HG02943 (cell line): ENCODE measurements around the gene VPS37B.
"Not testable (repeated sequence)": the region's sequence is repeated elsewhere in the genome, so short reads cannot be mapped to it uniquely, and the experiment has no call there.

Experiments
- ATAC-seq: cut with Tn5 transposase; IDR thresholded peaks from one replicate; pipeline ENCODE4 v1.9.1; 2021; ENCODE audit warnings: mild to moderate bottlenecking, low read depth, moderate library complexity; ENCODE audit not compliant: unreplicated experiment

Gene VPS37B, protein sequence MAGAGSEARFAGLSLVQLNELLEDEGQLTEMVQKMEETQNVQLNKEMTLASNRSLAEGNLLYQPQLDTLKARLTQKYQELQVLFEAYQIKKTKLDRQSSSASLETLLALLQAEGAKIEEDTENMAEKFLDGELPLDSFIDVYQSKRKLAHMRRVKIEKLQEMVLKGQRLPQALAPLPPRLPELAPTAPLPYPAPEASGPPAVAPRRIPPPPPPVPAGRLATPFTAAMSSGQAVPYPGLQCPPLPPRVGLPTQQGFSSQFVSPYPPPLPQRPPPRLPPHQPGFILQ

DNA sequence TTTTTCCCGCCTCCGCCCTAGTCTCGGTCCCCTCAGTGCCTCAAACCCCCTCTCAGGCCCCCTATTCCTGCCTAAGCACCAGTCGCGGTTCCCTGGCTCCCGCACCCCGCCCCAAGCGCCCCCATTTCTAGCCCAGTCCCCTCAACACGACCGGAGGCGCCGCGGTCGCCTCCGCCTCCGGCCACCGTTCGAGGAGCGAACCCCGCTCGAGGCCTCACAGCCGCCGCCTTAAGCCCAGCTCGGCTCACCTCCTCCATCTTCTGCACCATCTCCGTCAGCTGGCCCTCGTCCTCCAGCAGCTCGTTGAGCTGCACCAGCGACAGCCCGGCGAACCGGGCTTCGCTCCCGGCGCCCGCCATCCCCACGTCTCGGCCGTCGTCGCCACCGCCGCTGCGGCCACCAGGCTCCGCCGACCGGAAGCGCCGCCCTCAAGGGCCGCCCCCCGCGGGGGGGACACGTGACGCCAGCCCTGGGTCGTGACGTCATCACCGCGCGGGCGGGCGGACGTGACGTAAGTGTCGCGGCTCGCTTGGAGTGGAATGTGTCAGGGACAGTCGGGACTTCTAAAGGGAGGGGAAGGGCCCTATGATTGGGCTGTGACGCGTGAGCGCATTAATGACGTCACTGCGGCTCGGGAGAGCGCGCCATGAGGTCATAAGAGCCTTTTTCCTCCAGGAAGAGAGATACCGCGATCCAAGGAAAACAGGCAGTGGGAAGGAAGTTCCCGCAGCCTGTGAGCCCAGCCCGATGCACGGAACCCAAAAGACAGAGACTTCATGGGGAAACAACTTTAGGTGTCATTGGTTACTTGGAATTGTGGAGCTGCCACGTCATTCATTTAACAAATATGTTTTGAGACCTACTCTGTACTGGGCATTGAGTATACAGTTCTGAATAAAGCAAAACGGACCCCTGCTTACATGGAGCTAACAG is at the start of gene VPS37B:
Gene VPS37B, minus strand, starts transcription at position 421 of the 933 bp plus-strand sequence. Its CDS starts 62 bp downstream, at position 359.
- no peak for ATAC-seq

DNA sequence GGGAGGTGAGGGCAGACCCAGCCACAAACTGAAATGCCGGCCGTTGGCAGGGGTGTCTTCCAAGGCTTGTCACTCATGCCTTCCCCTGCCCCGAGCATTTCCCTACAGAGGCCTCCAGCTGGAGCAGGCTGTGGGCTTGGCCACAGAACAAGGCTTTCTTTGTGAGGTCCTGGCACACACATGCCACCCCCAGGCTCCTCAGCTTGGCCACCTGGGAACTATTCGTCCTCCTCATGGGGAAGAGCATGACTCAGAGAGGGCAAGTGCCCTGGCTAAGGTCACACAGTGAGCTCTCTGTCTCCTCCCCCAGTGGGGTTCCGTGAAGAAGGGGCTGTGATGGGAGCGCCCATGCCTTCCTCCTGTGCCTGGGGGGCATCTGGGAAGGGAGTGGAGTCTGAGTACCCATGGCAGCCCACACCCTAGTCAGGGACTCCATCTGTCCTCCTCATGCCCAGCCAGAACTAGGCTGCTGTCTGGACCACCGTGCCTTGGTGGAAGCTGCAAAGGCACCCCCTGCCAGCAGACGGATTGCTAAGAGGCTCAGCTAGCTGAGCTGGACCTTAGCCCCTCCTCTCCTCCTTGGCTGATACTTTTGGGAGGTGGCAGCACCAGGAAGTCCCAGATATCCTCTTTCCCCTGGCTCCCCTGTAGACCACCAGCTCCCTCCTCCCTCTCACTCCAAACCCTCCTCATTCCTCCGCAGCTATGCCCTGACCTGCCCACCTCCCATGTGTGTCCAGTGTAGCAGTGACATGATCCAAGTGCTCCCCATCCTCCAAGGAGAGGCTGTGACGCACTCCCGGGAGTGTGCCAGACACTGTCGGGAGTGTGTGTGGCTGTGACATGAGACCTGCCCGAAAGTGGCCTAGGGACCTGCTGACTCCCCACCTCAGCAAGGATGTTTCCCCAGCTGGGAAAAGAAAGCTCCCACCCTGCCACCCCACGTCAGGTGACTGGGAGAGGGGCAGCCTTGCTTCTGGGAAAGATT is 49.0 kb upstream of the VPS37B start:
- ATAC-seq = no peak

DNA sequence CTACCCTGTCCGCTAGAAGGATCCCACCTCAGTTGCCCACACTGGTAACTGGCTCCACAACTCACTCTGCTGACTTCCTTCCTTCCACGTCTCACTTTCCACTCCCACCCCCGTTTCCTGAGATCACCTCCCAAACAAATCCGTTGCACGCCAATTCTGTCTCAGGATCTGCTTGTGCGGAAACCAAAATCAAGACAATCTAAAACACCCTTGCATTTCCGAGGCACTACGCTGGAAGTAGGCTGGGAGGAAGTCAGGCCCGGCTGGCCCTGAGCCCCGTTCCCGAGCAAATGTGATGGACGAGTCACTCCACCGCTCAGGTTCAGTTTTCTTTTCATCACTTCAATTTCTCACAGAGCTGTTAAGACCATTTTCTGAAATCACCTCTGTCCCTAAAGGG is 47.3 kb upstream of the VPS37B start:
- ATAC-seq = no peak

DNA sequence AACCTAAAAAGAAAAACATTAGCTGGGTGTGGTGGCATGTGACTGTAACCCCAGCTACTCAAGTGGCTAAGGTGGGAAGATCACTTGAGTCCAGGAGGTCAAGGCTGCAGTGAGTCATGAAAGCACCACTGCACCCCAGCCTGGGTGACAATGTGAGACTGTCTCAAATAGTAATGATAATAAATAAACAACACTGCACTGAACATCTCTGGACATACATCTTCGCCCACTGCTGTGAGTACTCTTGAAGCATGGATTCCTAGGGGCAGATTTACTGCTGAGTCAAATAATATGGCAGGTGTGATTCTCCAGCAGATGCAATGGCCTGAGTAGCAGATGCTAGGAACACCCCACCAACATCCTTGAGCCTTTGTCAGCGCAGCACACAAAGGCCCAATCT is 46.7 kb upstream of the VPS37B start:
- ATAC-seq = no peak

DNA sequence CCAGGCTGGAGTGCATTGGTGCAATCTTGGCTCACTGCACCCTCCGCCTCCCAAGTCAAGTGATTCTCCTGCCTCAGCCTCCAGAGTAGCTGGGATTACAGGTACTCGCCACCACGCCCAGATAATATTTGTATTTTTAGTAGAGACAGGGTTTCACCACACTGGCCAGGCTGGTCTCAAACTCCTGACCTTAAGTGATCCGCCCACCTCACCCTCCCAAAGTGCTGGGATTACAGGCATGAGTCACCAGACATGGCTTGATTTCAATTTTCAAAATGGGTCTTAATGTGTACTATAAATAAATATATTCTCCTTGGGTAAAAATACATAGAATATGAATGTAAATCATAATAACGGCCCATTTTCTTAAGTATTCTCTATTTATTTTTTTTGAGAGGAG is 45.4 kb upstream of the VPS37B start:
- ATAC-seq = not testable (repeated sequence)

DNA sequence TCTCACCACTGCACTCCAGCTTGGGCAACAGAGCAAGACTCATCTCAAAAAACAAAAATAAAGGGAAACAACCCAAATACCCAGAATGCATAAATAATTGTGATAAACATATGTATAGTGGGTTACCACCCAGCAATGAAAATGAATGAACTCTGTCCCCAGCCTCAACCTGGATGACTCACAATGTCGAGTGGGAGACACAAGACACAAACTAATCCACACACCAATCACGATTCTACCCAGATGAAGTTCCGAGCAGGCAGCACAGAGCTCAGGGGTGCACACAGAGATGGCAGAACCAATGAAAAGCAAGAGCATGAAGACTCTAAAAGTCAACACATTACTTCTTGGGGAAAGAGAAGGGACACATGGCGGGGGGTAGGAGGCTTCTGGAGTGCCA is 43.2 kb upstream of the VPS37B start:
- no peak for ATAC-seq

DNA sequence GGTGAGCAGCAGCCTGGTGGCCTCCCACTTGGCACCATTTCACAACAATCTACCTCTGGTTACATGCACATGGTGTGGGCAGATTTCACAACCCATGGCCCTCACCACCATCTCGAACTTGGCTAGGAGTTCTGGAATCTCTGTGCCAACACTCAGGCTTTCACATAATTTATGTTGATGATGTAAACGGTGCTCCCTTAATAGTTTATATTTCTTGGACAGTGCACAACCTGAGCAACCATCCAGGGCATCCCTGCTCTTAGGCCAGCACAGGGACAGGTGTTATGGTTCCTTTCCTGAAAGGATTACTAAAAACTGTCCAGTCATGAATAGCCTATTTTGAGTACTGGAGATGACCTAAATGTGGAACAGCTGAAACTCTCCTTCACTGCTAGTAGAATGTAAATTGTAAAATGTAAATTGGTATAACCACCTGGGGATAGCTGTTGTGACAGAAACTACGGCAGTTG is 41.7 kb upstream of the VPS37B start:
- ATAC-seq = no peak

DNA sequence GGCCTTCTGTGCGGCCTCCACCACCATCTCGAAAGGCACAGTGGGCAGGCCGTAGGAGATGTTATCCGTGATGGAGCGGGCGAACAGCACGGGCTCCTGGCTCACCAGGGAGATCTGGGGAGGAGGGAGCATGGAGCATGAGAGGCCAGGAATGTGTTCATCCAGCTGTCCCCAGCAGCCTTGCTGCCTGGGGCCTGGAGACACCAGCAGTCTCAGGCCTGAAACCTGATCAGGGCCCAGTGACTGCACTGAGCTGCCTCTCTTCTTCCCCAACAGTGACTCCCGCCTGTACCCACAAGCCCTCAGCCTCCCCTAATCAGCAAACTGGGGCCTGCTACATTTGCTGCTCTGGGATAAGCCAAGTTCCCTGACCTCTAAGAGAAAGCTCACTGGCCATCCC is 39.4 kb upstream of the VPS37B start:
- no peak for ATAC-seq

DNA sequence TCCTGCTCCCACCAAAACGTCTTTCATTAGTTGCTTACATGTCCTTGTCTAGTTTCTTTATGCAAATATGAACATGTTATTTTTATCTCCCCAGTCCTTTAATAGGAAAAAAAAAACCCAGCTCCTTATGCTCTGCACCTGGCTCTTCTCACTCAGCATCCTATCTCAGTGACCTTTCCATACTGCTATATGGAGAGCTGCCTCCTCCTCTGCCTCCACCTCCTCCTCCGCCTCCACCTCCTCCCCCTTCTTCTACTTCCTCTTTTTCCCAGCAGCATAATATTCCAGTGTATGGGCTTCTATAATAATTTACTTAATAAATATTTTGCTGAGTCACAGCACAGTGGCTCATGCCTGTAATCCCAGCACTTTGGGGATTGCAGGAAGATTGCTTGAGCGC is 38.8 kb upstream of the VPS37B start:
- no peak for ATAC-seq

DNA sequence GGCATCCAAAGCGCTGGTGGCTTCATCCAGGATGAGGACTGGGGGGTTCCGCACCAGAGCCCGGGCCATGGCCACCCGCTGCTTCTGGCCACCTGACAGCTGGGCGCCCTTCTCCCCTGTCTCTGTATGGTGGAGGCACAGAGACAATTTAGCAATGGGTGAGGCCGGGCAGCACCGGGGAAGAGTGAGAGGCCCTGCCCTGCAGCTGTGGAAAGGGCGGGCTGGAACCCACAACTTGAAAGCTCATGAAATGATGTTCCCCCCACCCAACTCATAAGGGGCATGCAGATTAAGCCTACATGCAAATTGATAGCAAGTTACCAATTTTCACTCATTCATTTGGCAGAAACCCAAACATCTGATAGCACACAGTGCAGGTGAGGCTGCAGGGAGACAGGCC is 36.3 kb upstream of the VPS37B start:
- no peak for ATAC-seq

DNA sequence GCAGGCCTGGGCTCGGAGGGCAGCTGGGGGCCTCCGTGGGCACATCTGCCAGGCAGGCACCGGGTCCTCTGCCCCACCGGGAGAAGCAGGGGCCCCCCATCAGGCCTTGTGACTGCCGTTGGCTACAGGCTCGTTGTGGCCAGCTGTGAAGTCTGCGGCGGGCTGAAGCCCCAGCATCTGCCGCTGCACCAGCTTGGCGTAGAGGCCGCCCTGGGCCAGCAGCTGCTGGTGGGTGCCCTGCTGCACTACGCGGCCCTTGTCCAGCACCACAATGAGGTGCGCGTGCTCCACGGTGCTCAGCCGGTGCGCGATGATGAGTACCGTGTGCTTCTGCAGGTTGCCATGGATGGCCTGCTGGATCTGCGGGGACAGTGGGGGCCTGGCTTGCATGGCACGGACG is 33.9 kb upstream of the VPS37B start:
- no peak for ATAC-seq

DNA sequence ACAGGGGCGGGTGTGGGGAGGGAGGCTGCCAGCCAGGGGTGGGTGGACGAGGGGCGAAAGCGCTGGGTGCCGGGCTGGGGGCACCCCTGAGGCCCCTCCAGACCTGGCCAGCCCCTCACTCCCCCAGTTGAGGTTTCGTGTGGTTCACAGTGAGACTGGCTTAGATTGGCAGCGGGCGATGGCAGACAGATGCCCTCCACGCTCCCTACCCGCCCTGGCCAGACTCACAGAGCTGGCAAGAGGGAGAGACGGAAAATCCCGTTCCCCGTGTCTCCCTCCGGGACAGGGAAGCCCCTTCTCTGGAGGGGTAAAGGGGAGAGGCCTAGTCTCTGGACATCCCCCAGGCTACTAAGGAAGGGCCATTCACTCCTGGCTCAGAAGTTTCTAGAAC is 33.2 kb upstream of the VPS37B start:
- ATAC-seq = no peak

DNA sequence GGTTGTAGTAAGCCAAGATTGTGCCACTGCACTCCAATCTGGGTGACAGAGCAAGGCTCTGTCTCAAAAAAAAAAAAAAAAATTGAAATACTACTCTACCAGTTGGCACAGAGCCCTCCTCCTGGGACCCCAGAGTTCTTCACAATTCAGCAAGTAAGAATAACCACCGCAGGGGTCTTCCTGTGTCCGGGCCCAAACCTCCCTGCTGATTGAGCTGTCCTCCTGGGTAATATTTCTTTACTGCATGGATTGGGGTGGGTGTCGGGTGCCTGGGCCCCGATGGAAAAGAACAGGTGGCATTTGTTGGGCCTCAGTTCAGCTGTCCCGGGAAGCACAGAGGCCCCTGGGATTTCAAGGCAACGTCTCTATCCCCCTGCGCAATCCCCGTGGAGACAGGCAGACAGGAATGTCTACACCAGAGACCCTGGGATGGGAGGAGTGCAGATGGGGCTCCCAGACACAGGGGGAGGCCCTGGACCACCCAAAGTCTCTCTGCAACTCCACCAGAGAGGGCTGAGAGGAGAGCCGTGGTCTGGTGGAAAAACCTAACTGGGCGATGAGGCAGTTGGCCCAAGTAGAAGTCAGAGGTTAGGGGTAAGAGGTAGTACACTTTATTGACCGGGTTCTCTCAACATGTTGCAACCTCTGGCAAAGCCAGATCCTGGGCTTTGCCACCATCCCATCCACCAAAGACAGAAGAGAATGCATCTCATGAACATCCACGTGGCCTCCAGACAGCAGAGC is 32.7 kb upstream of the VPS37B start:
- ATAC-seq = no peak

DNA sequence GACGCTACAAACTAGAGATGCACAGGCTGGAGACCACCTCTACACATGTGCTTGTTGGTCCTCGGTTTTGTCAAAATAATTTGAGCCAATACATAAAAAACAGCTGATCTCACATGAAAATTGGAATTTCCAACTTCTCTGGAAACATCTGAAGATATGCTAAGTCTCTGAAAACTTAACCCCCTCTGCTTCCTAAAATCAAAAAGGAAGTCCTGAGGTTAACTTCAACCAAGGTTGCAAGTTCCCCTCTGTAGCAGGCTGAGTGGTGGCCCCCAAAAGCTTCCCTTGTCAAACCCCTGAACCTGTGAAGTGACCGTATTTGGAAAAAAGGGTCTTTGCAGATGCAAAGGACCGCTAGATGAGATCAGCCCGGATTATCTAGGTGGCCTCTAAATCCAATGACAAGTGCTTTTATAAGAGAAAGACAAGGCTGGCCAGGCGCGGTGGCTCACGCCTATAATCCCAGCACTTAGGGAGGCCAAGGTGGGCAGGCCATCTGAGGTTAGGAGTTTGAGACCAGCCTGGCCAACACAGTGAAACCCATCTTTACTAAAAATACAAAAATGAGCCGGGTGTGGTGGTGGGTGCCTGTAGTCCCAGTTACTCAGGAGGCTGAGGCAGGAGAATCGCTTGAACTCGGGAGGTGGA is 32.0 kb upstream of the VPS37B start:
- no peak for ATAC-seq

DNA sequence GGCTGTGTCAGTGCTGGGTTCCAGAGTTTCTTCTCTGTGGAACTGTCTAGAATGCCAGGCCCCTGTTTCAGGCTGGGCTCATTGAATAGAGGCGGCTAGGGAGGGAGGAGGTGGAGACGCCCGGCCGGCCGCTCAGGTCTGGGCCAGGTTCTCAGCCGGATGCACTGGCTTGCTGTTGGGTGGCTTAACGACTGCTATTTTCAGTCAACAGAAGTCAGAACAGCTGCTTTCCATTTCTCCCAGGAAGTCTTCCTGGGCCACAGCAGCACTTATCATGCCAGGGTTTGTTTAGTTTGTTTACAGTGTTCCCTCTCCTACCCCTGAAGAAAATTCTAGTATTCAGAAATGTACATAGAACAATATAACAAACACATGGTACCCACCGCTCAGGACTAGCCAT is 26.0 kb upstream of the VPS37B start:
- no peak for ATAC-seq

DNA sequence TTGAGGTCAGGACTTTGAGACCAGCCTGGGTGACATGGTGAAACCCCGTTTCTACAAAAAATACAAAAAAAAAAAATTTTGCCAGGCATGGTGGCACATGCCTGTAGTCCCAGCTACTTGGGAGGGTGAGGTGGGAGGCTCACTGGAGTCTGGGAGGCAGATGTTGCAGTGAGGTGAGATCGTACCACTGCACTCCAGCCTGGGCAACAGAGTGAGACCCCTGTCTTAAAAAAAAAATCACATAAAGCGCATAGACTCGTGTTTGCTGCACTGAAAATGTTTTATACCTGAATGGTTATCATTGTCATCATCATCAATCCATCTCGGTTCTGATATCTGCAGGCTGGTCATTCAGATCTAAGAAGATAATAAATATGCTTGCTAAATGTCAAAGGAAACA is 24.8 kb upstream of the VPS37B start:
- ATAC-seq = no peak

DNA sequence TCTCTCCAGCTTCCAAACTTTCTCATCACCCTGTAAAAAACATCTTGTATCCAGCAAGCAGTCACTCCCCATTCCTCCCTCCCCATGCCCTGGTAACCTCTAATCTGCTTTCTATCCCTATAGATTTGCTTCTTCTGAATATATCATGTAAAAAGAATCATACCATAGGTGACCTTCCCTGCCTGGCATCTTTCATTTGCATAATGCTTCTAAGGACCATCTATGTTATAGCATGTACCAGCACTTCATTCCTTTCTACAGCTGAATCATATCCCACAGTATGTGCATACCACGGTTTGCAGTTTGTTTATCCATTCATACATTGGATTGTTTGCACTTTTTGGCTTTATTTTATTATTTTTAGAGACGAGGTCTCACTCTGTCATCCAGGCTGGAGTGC is 22.9 kb upstream of the VPS37B start:
- no peak for ATAC-seq

DNA sequence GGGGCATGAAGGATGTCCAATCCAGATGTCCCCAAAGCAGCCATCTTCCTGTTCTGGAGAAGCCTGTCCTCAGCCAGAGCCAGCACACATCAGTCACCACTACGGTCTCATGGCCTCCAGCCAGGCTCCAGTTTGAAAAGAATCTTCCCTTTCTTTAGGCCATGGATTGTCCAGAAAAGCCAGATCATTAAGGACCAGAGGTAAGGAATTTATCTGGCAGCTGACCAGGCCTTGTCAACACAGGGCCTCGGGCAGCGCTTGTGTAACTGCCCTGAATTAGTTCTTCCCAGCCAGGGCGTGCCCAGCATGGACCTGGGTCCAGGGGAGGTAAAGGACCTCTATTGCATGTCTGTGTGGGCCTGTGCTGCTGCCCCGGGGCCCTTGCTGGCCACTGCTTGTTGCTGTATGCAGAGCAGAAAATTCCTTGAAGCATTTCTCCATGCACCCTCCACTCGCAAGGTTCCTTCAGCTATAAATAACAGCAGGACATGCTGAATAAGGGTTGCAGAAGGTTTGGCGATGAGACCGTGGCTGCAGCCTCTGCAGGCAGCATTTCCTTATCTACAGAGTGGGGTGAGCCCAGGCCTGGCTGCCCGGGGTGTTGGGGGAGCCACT is 21.7 kb upstream of the VPS37B start:
- ATAC-seq = no peak
